Lung (tissue), 12 donors: ENCODE results near the gene ARR3. TPM values are rescaled to one million over a fixed set of nuclear protein-coding genes. Genes with fewer than 3 reads are reported as not detected.

Source experiments
- ATAC-seq: fragments of 200-7000 bp; cut with Tn5 transposase; one replicate; pipeline ENCODE4 v1.9.1; 2020; ENCODE audit warnings: moderate number of reproducible peaks; ENCODE audit not compliant: insufficient read depth, low FRiP score
- DNase-seq, 3 donors: peaks; one replicate each; pipeline ENCODE4 v3.0.0-alpha.2; 2013 to 2017
- H3K27ac ChIP-seq, 2 donors: one replicate each; pipeline ENCODE4 v1.5.1; 2013; ENCODE audit warnings: mild to moderate bottlenecking in 2 of 2, moderate library complexity in 2 of 2, control low read depth in 1 of 2, inconsistent platforms in 1 of 2, low read depth in 1 of 2, low read length in 1 of 2
- H3K27me3 ChIP-seq, 3 donors: one replicate each; pipeline ENCODE4 v1.5.1; 2013; ENCODE audit warnings: low read length in 2 of 3; ENCODE audit not compliant: control insufficient read depth in 3 of 3, insufficient read depth in 3 of 3
- H3K36me3 ChIP-seq, 4 donors: one replicate each; pipeline ENCODE4 v1.5.1; 2013; ENCODE audit warnings: low read length in 4 of 4, mild to moderate bottlenecking in 1 of 4, moderate library complexity in 1 of 4; ENCODE audit not compliant: control insufficient read depth in 4 of 4, insufficient read depth in 4 of 4
- H3K4me1 ChIP-seq, 5 donors: one replicate each; pipeline ENCODE4 v1.5.1; 2013; ENCODE audit warnings: low read length in 5 of 5, mild to moderate bottlenecking in 2 of 5, moderate library complexity in 1 of 5; ENCODE audit not compliant: control insufficient read depth in 5 of 5, insufficient read depth in 5 of 5
- H3K4me3 ChIP-seq: one replicate; pipeline ENCODE4 v1.5.1; 2013; ENCODE audit warnings: mild to moderate bottlenecking, control low read depth, moderate library complexity
- H3K9ac ChIP-seq, 2 donors: one replicate each; pipeline ENCODE4 v1.5.1; 2013; ENCODE audit warnings: low read length in 2 of 2, control low read depth in 1 of 2; ENCODE audit not compliant: insufficient read depth in 1 of 2
- H3K9me3 ChIP-seq, 4 donors: one replicate each; pipeline ENCODE4 v1.5.1; 2013; ENCODE audit warnings: low read length in 3 of 4, mild to moderate bottlenecking in 1 of 4, moderate library complexity in 1 of 4; ENCODE audit not compliant: control insufficient read depth in 4 of 4, insufficient read depth in 3 of 4
- CTCF ChIP-seq: IDR thresholded peaks from 2 replicates; pipeline ENCODE4 v1.5.1; 2012; ENCODE audit warnings: mild to moderate bottlenecking; ENCODE audit errors: control extremely low read depth, extremely low read depth
- WGBS, 2 donors: extraction: QIAGEN DNeasy Blood & Tissue Kit; methylation state at CpG; one replicate each; pipeline ENCODE4 v1.1.7; 2013; 5-methylcytosine and 5-hydroxymethylcytosine counted together
- polyA plus RNA-seq, 2 donors: library from polyadenylated mRNA; stranded (reverse); fragments of 200-250 nt; gene quantifications; one replicate each; pipeline ENCODE4 v1.2.1, GENCODE V29; 2013
- total RNA-seq, 2 donors: library from RNA; depleted of rRNA in 1 of 2; stranded (reverse); fragments of >200 nt in 1 of 2; gene quantifications; one replicate each; pipeline ENCODE4 v1.2.1, GENCODE V29; 2014 to 2021
- donor health status: control.
- donor health status: control.
- donor health status: Bipolar disorder and iron deficiency.
- donor health status: healthy.
- donor health status: DM: yes; HTN: yes; CAD: no.

The ARR3 gene
- total and polyA plus RNA-seq, 4 donors, result not detected

GRCh38 chrX:70289793-70290770 lies 21.9 kb downstream of the ARR3 start, which contains the start of the genes KIF4A and PDZD11:
Gene KIF4A, plus strand, starts transcription at chrX:70290104. Its CDS starts 355 bp downstream, at chrX:70290459.
Gene PDZD11, minus strand, starts transcription at chrX:70289927. Its CDS starts 586 bp downstream, at chrX:70289341.
- Histone ChIP-seq H3K4me3 (peak within 1 kb of the TSS; percentile 55), H3K36me3 (peaks cover 0 to 8% (median 2%) of the 10 kb centered on the region in 4 donors), H3K9ac (peak within 1 kb of the TSS; percentile 73 to 74), H3K4me1 (peaks cover 0 to 9% (median 0%) of the 10 kb centered on the region in 5 donors), H3K27ac (peak within 1 kb of the TSS; percentile 34 to 73), H3K27me3 (no peaks in the 10 kb centered on the region), H3K9me3 (peaks cover 0 to 2% (median 0%) of the 10 kb centered on the region in 4 donors)
- 1 to 35% methylated on average over 50 to 62 of the region's 62 CpGs for WGBS, 2 donors
- DNase-seq, result peak; percentile 86 to 93 (median 89)
- TF ChIP-seq CTCF, result no peak
- ATAC-seq, result peak; percentile 99

GRCh38 chrX:70292788-70293187 lies 24.7 kb downstream of the ARR3 start:
- DNase-seq (no peak), ATAC-seq (no peak)
- 0% methylated on average over 1 of the region's 1 CpG for WGBS, 2 donors
- TF ChIP-seq CTCF, result no peak
- peaks cover 0 to 2% (median 0%) of the 10 kb centered on the region in 4 donors for H3K9me3 ChIP-seq
- no peak overlapping the region for H3K9ac ChIP-seq
- no peak overlapping the region for H3K4me3 ChIP-seq
- H3K27ac ChIP-seq, result no peak overlapping the region
- peaks cover 0 to 2% (median 0%) of the 10 kb centered on the region in 4 donors for H3K36me3 ChIP-seq
- H3K4me1 ChIP-seq, result peaks cover 0 to 9% (median 0%) of the 10 kb centered on the region in 5 donors
- no peaks in the 10 kb centered on the region for H3K27me3 ChIP-seq

- ATAC-seq (no peak), DNase-seq (no peak)
- H3K36me3 ChIP-seq, result no peaks in the 10 kb centered on the region
- no peak overlapping the region for H3K9ac ChIP-seq
- H3K27ac ChIP-seq, result no peak overlapping the region
- peaks cover 0 to 2% (median 0%) of the 10 kb centered on the region in 4 donors for H3K9me3 ChIP-seq
- no peak for TF ChIP-seq CTCF
- peaks cover 0 to 9% (median 0%) of the 10 kb centered on the region in 5 donors for H3K4me1 ChIP-seq
- 80 to 94% methylated on average over 5 of the region's 5 CpGs for WGBS, 2 donors
- no peaks in the 10 kb centered on the region for H3K27me3 ChIP-seq
- no peak overlapping the region for H3K4me3 ChIP-seq
Measured at GRCh38 chrX:70293621-70294020, 25.5 kb downstream of the ARR3 start.
